GM18505 (cell line): ENCODE data around the gene ARVCF.
A peak's percentile ranks its signal among the peaks of the same experiment; 100 is the strongest.

ENCODE experiments used
- ATAC-seq: cut with Tn5 transposase; IDR thresholded peaks from one replicate; pipeline ENCODE4 v1.9.1; 2021; ENCODE audit not compliant: unreplicated experiment
- POLR2A ChIP-seq: IDR thresholded peaks from 4 replicates; pipeline ENCODE4 v1.6.1; 2011; ENCODE audit warnings: borderline replicate concordance; ENCODE audit not compliant: insufficient read depth, insufficient read length; ENCODE audit errors: extremely low read depth

ARVCF gene

DNA sequence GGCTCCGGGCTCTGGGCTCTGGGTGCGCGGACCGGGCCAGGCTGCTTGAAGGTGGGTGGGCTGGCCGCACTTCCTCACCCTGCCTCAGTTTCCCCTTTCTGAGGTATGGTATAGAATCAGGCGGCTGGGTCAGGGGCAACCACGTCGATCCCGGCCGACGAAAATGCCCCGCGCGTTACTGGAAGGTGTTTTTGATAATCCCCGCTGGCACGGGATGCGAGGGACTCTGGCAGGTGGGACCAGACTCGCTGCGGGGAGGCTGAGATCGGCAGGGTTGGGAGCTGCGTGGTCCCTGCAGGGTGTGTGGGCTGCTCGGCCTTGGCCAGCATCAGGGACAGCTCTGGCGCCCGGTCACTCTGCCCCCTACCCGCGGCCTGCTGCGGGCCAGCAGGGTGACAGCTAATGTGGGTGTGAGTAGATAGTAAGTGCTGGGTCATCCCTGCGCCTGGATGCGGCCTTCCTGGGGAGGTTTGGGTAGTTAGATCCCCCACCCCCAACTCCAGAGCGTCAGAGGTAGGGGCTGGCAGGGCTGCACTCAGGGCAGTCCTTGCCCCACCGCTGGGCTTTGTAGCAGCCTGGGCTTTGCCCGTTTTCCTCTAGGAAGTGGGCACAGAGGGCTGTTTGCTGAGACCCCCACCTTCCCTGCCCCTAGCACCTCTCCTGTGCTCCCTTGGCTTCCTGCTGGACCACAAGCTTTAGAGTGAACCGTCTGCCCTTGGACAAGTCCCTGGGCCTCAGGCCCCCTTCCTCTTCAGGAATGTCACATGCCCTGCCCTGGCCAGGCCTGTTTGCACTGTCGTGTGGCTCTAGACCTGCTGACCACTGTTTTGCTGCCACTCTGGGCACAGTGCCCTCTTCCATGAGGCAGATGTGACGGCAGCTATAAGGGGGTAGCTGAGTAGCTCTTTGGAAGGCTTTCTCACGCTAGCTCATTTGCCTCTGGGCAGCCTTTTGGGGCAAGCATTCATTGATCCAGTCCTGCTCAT, 4.9 kb upstream of the ARVCF start:
- peak; percentile 5 for ATAC-seq
- TF ChIP-seq POLR2A: no peak

DNA sequence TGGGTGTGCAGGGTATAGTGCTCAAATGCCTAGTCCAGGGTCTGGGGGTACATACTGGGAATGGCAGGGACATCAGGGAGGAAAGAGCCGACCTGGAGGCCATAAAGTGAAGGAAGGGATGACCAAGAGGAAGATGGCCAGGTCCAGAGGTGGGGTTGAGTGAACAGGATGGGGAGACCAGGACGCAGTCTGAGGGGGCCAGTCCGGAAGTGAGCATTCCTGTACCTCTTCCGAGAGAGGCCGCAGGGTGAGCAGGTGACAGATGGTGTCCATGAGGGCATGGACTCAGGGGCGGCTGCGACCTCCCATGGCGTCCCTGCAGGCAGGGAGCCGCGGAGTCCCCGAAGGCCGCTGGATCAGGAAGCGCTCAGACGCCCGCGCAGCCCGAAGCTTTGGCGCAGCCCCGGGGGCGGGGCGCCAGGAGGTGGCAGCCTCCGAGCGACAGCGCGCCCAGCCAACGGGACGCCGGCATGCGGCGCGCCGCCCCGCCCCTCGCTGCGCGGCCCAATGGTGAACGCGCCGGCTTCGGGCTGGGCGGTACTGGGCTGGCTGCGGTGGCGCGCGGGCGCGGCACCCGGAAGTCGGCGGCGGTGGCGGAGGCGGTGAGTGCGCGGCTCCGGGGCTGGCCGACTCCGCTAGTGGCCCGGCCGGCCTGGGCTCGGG, 4.0 kb upstream of the ARVCF start, which contains the start of gene TANGO2:
TANGO2 (plus strand) TSS at position 578 of the 663 bp plus-strand sequence. CDS start 15,689 bp downstream, outside the sequence.
- ATAC-seq: peak; percentile 72
- peak; percentile 91 for TF ChIP-seq POLR2A

DNA sequence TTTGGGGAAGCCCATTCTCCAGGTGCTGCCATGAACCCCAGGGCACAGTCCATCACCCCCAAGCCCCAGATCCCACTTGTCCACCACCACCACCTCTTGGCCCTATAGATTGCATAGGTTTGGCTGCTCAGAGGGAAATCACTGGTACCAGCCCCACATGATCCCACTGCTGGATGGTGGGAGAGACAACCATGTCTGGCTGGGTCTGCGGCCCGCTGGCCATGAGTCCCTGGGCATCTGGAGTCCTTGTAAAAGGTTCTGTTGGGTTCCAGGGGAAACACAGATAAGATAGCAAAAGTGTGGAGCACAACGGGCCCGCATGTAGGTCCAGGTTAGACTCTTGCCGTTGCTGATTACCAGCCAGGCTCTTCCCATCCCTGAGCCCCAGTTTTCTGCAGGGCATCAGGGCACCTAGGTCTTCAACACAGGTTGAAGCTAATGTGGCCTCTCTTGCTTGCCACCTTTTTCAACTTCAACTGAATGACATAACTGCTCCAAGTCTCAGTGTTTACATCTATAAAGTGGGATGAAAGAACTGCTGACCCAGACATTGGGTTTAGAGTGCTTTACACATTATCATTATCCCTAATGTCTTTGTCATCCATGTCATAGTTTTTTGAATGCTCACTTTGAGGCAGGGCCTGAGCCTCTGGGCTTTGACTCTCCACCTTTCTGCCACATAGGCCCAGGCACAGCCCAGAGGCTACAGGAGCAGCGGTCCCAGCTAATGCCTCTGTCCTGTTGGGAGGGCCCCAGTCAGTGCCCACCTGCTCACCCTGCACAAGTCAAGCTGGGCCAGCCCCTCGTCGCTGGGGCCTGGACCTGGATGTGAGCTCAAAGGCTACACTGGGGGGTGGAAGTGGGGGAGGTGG, 3.3 kb upstream of the ARVCF start:
- TF ChIP-seq POLR2A: no peak

DNA sequence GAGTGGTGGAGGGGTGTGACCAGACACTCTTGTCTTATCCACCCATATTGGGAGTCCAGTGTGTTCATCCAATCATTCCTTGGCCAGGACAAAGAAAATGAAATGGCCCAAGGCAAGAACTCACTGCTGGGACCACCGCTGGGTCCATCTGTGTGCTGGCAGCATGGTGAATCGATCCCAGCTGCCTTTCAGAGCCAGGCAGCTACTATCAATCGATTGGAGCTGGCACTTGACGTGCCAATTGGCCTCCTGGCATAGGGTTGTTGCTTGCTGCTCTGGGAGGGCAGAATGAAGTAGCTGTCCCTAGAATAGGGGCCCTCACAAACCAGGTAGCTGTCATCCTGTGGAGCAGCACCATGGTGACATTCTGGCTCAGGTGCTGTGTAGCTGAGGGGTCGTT, 1.4 kb upstream of the ARVCF start:
- no peak for TF ChIP-seq POLR2A
- ATAC-seq: no peak

More for the DNA sequence above, 3.3 kb upstream of the ARVCF start:
- ATAC-seq: no peak

DNA sequence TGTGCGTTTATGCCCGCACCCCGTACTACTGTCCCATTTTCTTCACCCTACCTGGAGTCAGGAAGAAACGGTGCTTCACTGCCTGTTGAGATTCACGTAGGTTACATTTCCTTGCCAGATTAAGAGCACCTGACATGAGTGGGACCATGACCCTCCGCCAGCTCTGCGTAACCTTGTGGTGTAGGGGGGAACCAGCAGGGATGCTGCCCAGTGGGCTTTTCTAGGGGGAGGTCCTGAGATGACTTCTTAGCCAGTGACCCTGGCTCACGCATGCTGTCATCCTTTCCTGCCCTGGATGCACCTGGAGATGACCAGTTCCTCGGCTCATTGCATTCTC, 967 bp upstream of the ARVCF start:
- no peak for TF ChIP-seq POLR2A

DNA sequence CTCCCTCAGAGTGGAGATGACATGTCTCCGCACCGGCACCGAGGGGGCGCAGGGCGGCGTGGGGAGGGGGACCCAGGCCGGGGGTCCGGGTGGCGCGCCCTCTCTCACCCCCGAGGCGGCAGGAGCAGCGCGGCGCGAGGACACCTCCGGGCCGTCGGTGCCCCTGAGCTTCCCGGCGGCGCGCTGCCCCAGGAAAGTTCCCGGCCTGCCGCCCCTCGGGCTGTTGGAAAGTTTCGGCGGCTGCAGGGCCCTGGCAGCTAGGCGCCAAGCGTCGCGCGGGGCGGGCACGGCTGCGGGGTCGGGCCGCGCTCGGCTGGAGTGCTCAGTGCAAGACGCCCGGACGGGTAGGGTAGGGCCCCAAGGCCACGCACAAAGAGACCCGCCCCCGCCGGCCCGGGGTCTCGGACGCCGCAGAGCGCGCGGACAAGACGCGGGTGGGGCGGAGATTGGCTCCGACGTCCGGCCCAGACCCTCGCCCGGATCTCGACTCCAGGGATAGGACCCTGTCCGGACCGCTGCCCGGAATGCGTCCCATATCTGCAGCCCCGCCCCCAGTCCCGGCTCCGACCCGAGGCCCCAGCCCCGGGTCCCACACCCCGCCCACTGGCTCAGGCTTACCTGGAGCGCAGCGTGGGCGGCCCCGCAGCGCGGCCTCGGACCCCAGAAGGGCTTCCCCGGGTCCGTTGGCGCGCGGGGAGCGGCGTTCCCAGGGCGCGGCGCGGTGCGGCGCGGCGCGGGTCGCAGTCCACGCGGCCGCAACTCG, 471 bp downstream of the ARVCF start:
- no peak for TF ChIP-seq POLR2A
- no peak for ATAC-seq

More for the DNA sequence above, 967 bp upstream of the ARVCF start:
- ATAC-seq: no peak

DNA sequence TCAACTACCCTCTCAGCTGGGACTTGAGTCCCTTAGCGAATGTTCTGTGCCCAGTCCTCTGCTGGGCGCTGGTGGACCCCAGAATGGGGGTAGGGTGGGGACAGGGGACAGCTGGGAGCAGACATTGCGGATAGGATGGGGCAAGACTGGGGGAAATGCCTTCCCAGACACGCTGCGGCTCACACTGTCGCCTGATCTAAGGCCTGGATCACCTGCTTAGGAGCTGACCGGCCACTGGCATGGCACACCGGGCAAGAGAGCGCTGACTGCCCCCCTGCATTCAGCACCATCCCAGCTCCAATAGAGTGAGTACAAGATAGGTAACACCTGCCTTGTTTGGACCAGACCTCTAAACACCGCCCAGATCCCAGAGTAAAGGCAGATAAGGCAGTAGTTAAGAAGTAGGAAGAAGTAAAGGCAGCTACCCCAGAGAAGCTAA, 1.4 kb downstream of the ARVCF start:
- ATAC-seq: no peak

DNA sequence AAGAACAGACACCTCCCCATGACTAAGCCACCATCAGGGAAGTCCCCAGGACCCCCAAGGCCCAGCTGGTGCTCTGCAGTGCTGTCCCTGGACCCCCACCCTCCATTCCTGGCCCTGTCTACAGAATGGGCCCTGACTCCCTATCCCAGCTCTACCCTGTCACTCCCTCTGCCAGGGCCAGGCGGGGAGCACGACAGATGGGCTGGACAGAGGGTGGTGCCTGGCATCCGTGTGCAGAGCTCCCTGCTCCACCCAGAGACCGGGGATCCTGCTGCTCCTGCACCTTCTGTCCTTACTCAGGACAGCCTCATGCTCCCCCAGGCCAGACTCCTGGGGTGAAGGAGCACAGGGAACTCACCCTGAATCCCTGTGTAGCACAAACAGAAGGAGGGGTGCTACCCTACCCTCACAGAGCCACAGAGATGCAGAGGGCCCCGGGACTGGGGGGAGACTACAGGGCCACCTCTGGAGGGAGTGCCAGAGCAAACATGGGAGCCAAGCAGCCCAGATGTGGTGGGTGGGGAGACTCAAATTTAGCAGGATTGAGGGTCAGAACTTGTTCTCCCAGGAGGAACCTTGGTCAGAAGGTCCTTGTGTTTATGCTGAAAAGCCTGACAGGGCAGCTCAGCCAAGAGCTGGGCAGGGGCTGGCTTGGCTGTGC, 2.0 kb downstream of the ARVCF start:
- no peak for TF ChIP-seq POLR2A
- ATAC-seq: no peak

More for the DNA sequence above, 1.4 kb downstream of the ARVCF start:
- no peak for TF ChIP-seq POLR2A

DNA sequence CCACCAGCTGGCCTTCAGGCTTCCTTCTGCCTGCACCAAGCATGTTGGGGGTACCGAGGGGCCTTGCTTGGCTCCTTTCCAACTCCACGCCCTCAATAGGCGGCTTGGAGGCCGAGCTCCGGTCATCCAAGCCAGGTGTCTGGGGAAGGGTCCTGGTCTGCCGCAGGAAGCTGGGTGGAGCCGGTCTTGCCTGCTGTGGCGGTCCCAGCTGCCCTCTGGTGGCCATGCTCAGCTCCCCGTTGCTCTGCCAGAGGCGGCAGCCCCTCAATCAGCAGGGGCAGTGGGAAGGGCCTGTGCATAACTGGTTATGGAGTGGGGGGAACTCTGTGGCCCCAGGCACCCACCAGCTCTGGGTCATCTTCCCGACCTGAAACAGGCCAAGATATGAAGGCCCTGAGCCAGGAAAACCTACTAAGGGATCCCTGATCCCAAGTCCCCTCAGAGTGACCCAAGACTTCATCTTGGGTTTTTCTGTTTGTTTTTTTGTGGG, 3.2 kb downstream of the ARVCF start:
- no peak for ATAC-seq
- no peak for TF ChIP-seq POLR2A

DNA sequence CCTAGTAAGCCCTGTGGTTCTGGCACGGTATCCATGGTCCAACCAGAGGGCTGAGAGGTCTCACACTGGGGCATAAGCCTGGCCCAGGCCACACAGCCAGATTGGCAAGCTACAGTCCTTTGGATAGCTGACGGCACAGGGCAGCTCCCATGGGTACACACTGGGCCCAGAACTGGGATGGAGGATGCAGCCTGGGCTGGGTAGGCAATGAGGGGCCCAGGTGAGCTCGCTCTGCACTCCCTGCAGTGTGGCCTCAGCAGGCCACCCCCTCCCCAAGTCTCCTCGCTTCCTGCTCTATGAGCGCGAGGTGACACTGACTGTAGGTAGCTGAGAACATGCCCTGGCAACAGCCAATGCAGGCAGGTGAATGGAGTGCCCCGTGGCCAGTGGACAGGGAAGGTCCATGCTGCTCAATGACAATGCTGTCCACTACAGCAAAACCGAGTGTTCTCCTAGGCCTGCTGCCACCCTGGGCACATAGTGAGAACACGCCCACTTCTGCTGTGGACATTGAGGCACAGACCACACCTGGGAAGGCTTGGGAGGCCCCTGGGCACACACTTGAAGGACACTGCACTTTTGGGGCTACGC, 3.8 kb downstream of the ARVCF start:
- no peak for TF ChIP-seq POLR2A
- no peak for ATAC-seq

DNA sequence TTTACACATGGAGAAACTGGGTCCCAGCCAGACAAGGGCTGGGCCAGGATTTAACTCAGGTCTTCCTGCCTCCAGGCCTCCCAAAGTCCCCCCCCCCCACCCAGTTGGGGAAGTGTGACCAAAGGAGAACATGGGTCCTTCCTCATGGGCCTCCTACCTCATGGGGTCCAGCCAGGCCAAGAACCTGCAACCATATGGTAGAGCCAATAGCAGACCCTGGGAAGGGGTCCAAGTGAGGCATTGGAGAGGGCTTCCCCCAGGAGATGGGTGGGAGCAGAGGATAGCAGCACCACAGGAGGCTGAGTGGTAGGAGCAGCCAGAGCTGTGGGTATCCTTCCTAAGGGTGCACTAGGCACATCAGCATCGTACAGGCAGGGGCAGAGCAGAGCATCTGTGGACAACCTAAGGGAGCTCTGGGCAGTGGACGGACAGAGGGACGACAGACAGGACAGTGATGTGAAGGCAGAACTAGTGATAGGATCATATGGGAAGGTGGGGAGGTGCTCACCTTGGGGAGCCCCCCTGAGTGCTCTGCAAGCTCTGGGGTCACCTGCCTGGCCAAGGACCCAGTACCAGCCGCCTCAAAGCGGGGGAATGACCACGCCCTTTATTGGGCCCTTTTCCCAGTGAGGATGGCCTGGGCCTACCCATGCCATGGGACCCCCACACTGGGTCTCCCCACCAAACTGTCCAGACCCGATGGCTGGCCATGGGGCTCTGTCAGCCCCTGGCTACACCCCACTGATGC, 4.5 kb downstream of the ARVCF start:
- ATAC-seq: no peak
- no peak for TF ChIP-seq POLR2A
